ENCODE measurements around the gene LMBRD1. TPM values are rescaled to one million over a fixed set of nuclear protein-coding genes. Genes with fewer than 3 reads are reported as not detected.

LMBRD1 gene
- total and polyA plus RNA-seq, 2 of the 13 experiments (the other 11 are each of a cell fraction or from before 2014, with no cell fraction given), result 18.9 to 21.5 TPM

DNA sequence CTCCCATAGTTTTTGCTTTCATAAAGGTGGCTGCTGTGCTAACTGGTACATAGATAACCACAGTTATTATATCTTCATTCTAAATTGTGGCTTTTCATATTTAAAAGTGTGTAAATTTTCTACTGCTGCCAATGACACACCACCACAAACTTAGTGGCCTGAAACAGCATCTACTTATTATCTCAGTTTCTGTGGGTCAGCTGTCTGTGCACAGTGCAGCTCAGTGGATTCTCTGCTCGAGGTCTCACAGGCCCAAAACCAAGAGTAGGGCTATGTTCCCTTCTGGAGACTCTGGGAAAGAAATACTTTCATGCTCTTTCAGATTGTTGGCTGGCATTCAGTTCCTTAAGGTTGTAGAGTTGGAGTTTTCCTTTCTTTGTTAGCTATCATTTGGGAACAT, 90.1 kb downstream of the LMBRD1 start:
- BruUV-seq (replicated peaks), result no TSS peak
- CTCF ChIA-PET (ENCODE audit: low intra/inter-chr PET ratio, low total read pairs), result no interaction called here
- Histone ChIP-seq H3K27me3 (ENCODE audit: control insufficient read depth in 1 of 2, insufficient read depth in 2 of 2, low read length in 2 of 2) (no peaks in the 10 kb centered on the region), H3K9me3 (ENCODE audit: low read length) (no peaks in the 10 kb centered on the region), H2AFZ (ENCODE audit: low read length) (no peak overlapping the region), H3K4me1 (ENCODE audit: insufficient read depth, low read length) (no peaks in the 10 kb centered on the region), H3K79me2 (ENCODE audit: insufficient read depth, low read length) (no peaks in the 10 kb centered on the region), H3K36me3 (replicated peaks in 1 of 2; ENCODE audit: control insufficient read depth in 1 of 2, insufficient read depth in 2 of 2, low read length in 2 of 2) (no peaks in the 10 kb centered on the region), H3K4me2 (ENCODE audit: low read depth, low read length) (no peak overlapping the region), H3K4me3 (replicated peaks in 1 of 3; ENCODE audit: insufficient read depth in 1 of 3, low read depth in 2 of 3, low read length in 3 of 3) (no peak overlapping the region), H3K9ac (ENCODE audit: insufficient read depth, low read depth, low read length) (no peak overlapping the region), H3K27ac (ENCODE audit: extremely low read length, insufficient read depth, low read length) (no peak overlapping the region), H4K20me1 (ENCODE audit: insufficient read depth, low read length) (no peaks in the 10 kb centered on the region)
- in situ Hi-C loops (cut with HindIII; ENCODE audit: extremely low pct_ligation_motif_present, low pct_unique_long_range_greater_than_20kb) (no loop called here), intact Hi-C loops (cut with micrococcal nuclease; ENCODE audit: unreplicated experiment) (loop anchor here (10.0 kb wide), 1 partner anchor 398 kb away; no protein-coding TSS in a partner anchor)
- DNase-seq (ENCODE audit: low spot score) (no peak), FAIRE-seq (no peak), ATAC-seq (no peak)
- WGBS (ENCODE audit: low lambda C conversion rate), result 96% methylated on average over 1 of the region's 1 CpG
- POLR2A ChIA-PET, result no interaction called here
- no peak for TF ChIP-seq PHF8 (CRISPR knock-in tag; IDR thresholded peaks at IDR 0.05)
- no peak for TF ChIP-seq IRF2 (CRISPR knock-in tag; IDR thresholded peaks at IDR 0.05)
- TF ChIP-seq, protein P1, sequence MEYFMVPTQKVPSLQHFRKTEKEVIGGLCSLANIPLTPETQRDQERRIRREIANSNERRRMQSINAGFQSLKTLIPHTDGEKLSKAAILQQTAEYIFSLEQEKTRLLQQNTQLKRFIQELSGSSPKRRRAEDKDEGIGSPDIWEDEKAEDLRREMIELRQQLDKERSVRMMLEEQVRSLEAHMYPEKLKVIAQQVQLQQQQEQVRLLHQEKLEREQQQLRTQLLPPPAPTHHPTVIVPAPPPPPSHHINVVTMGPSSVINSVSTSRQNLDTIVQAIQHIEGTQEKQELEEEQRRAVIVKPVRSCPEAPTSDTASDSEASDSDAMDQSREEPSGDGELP (IDR thresholded peaks at IDR 0.05; ENCODE audit: borderline replicate concordance, low read depth), result no peak
- no peak for TF ChIP-seq EZH2 (conservative IDR thresholded peaks at IDR 0.05; ENCODE audit: low read depth, low read length)
- TF ChIP-seq PHF5A (CRISPR knock-in tag; IDR thresholded peaks at IDR 0.05; ENCODE audit: low read depth, unreplicated experiment), result no peak
- no peak for TF ChIP-seq NFIC (IDR thresholded peaks at IDR 0.05; ENCODE audit: low read length)
- TF ChIP-seq GLI4 (CRISPR knock-in tag; IDR thresholded peaks at IDR 0.05; ENCODE audit: borderline replicate concordance), result no peak
- TF ChIP-seq SPEN (CRISPR knock-in tag; IDR thresholded peaks at IDR 0.05; ENCODE audit: low read depth), result no peak
- no peak for TF ChIP-seq FOXC1 (CRISPR knock-in tag; IDR thresholded peaks at IDR 0.05; ENCODE audit: borderline replicate concordance)
- no peak for TF ChIP-seq LCORL (IDR thresholded peaks at IDR 0.05)
- TF ChIP-seq LCORL (CRISPR knock-in tag; IDR thresholded peaks at IDR 0.05), result no peak
- TF ChIP-seq, protein P2, sequence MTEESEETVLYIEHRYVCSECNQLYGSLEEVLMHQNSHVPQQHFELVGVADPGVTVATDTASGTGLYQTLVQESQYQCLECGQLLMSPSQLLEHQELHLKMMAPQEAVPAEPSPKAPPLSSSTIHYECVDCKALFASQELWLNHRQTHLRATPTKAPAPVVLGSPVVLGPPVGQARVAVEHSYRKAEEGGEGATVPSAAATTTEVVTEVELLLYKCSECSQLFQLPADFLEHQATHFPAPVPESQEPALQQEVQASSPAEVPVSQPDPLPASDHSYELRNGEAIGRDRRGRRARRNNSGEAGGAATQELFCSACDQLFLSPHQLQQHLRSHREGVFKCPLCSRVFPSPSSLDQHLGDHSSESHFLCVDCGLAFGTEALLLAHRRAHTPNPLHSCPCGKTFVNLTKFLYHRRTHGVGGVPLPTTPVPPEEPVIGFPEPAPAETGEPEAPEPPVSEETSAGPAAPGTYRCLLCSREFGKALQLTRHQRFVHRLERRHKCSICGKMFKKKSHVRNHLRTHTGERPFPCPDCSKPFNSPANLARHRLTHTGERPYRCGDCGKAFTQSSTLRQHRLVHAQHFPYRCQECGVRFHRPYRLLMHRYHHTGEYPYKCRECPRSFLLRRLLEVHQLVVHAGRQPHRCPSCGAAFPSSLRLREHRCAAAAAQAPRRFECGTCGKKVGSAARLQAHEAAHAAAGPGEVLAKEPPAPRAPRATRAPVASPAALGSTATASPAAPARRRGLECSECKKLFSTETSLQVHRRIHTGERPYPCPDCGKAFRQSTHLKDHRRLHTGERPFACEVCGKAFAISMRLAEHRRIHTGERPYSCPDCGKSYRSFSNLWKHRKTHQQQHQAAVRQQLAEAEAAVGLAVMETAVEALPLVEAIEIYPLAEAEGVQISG (CRISPR knock-in tag; IDR thresholded peaks at IDR 0.05), result no peak
- no peak for TF ChIP-seq MEF2D (CRISPR knock-in tag; IDR thresholded peaks at IDR 0.05)
- TF ChIP-seq ZNF230 (CRISPR knock-in tag; IDR thresholded peaks at IDR 0.05), result no peak
- TF ChIP-seq ZNF253 (CRISPR knock-in tag; IDR thresholded peaks at IDR 0.05; ENCODE audit: borderline replicate concordance), result no peak
- TF ChIP-seq, protein P3, sequence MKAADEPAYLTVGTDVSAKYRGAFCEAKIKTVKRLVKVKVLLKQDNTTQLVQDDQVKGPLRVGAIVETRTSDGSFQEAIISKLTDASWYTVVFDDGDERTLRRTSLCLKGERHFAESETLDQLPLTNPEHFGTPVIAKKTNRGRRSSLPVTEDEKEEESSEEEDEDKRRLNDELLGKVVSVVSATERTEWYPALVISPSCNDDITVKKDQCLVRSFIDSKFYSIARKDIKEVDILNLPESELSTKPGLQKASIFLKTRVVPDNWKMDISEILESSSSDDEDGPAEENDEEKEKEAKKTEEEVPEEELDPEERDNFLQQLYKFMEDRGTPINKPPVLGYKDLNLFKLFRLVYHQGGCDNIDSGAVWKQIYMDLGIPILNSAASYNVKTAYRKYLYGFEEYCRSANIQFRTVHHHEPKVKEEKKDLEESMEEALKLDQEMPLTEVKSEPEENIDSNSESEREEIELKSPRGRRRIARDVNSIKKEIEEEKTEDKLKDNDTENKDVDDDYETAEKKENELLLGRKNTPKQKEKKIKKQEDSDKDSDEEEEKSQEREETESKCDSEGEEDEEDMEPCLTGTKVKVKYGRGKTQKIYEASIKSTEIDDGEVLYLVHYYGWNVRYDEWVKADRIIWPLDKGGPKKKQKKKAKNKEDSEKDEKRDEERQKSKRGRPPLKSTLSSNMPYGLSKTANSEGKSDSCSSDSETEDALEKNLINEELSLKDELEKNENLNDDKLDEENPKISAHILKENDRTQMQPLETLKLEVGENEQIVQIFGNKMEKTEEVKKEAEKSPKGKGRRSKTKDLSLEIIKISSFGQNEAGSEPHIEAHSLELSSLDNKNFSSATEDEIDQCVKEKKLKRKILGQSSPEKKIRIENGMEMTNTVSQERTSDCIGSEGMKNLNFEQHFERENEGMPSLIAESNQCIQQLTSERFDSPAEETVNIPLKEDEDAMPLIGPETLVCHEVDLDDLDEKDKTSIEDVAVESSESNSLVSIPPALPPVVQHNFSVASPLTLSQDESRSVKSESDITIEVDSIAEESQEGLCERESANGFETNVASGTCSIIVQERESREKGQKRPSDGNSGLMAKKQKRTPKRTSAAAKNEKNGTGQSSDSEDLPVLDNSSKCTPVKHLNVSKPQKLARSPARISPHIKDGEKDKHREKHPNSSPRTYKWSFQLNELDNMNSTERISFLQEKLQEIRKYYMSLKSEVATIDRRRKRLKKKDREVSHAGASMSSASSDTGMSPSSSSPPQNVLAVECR (CRISPR knock-in tag; IDR thresholded peaks at IDR 0.05; ENCODE audit: borderline replicate concordance), result no peak

Measured in HepG2 (cell line).